ENCODE data around the gene UBE2Z.

DNA sequence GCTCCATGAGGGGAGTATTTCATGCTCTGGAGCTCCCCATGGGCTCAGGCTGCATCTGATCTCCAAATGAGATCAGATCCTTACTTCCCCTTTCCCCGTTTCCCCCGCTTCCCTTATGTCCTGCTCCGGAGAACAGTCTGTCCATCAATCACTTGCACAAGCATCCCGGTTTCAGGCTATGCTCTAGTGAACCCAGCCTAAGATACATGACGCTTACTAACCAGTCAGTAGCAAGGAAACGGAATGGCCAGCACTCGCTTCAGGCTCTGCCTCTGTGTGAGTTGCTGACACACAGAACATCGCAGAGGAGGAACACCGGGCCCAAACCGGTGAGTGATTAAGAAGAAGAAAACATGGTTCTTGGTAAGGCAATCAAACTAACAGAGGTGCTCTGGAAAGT, 25.0 kb upstream of the UBE2Z start:
- TF ChIP-seq, protein P1, sequence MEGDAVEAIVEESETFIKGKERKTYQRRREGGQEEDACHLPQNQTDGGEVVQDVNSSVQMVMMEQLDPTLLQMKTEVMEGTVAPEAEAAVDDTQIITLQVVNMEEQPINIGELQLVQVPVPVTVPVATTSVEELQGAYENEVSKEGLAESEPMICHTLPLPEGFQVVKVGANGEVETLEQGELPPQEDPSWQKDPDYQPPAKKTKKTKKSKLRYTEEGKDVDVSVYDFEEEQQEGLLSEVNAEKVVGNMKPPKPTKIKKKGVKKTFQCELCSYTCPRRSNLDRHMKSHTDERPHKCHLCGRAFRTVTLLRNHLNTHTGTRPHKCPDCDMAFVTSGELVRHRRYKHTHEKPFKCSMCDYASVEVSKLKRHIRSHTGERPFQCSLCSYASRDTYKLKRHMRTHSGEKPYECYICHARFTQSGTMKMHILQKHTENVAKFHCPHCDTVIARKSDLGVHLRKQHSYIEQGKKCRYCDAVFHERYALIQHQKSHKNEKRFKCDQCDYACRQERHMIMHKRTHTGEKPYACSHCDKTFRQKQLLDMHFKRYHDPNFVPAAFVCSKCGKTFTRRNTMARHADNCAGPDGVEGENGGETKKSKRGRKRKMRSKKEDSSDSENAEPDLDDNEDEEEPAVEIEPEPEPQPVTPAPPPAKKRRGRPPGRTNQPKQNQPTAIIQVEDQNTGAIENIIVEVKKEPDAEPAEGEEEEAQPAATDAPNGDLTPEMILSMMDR (IDR thresholded peaks at IDR 0.05) = no peak
- TF ChIP-seq POLR2AphosphoS5 (IDR thresholded peaks at IDR 0.05; ENCODE audit: low read depth, low read length) (no peak), SIN3A (IDR thresholded peaks at IDR 0.05; ENCODE audit: borderline replicate concordance, insufficient read depth, low read depth, low read length) (no peak)
- TF ChIP-seq, protein P2, sequence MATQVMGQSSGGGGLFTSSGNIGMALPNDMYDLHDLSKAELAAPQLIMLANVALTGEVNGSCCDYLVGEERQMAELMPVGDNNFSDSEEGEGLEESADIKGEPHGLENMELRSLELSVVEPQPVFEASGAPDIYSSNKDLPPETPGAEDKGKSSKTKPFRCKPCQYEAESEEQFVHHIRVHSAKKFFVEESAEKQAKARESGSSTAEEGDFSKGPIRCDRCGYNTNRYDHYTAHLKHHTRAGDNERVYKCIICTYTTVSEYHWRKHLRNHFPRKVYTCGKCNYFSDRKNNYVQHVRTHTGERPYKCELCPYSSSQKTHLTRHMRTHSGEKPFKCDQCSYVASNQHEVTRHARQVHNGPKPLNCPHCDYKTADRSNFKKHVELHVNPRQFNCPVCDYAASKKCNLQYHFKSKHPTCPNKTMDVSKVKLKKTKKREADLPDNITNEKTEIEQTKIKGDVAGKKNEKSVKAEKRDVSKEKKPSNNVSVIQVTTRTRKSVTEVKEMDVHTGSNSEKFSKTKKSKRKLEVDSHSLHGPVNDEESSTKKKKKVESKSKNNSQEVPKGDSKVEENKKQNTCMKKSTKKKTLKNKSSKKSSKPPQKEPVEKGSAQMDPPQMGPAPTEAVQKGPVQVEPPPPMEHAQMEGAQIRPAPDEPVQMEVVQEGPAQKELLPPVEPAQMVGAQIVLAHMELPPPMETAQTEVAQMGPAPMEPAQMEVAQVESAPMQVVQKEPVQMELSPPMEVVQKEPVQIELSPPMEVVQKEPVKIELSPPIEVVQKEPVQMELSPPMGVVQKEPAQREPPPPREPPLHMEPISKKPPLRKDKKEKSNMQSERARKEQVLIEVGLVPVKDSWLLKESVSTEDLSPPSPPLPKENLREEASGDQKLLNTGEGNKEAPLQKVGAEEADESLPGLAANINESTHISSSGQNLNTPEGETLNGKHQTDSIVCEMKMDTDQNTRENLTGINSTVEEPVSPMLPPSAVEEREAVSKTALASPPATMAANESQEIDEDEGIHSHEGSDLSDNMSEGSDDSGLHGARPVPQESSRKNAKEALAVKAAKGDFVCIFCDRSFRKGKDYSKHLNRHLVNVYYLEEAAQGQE (IDR thresholded peaks at IDR 0.05; ENCODE audit: insufficient read depth in 1 of 2, low read depth in 2 of 2, low read length in 1 of 2) = no peak
